Activated CD4-positive, alpha-beta T cell treated with anti-CD3 and anti-CD28 coated beads, Interleukin-10, Interleukin-2, amounts not matched to agents 100 ng/mL and 50 ng/mL, durations not matched to agents 16 hours and 8 hours (primary cell): ENCODE results near the gene OR4F17.
"Not testable (repeated sequence)": the region's sequence is repeated elsewhere in the genome, so short reads cannot be mapped to it uniquely, and the experiment has no call there.

ENCODE experiments used
- DNase-seq: peaks from one replicate; pipeline ENCODE4 v3.0.0-alpha.2; 2020

OR4F17 gene

DNA sequence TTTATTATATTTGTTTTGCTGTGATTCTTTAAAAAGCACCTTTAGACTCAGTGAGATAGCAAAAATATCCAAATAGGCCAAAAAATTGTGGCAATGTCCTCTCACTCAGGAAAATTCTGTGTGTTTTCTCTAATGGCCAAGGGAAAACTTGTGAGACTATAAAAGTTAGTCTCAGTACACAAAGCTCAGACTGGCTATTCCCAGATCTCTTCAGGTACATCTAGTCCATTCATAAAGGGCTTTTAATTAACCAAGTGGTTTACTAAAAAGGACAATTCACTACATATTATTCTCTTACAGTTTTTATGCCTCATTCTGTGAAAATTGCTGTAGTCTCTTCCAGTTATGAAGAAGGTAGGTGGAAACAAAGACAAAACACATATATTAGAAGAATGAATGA, at the start of gene OR4F17:
Gene OR4F17, plus strand, starts transcription at position 301 of the 400 bp plus-strand sequence. CDS start 3,575 bp downstream, outside the sequence.
- DNase-seq, result not testable (repeated sequence)

DNA sequence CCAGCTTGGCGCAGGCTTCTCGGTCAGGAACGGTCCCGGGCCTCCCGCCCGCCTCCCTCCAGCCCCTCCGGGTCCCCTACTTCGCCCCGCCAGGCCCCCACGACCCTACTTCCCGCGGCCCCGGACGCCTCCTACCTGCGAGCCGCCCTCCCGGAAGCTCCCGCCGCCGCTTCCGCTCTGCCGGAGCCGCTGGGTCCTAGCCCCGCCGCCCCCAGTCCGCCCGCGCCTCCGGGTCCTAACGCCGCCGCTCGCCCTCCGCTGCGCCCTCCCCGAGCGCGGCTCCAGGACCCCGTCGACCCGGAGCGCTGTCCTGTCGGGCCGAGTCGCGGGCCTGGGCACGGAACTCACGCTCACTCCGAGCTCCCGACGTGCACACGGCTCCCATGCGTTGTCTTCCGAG, 36.1 kb upstream of the OR4F17 start:
- DNase-seq, result peak; percentile 23

- not testable (repeated sequence) for DNase-seq
Measured at GRCh38 chr19:82864-83263, 24.0 kb upstream of the OR4F17 start.

GRCh38 chr19:83626-84025, 23.3 kb upstream of the OR4F17 start:
- DNase-seq, result not testable (repeated sequence)

DNA sequence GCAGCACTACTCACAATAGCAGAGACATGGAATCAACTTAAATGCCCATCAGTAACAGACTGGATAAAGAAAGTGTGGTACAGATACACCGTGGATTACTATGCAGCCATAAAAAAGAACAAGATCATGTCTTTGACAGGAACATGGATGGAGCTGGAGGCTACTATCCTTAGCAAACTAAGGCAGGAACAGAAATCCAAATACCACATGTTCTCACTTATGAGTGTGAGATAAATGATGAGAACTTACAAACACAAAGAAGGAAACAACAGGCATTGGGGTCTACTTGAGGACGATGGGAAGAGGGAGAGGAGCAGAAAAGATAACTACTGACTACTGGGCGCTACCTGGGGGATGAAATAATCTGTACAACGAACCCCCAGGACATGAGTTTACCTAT, 16.2 kb upstream of the OR4F17 start:
- not testable (repeated sequence) for DNase-seq

GRCh38 chr19:94794-95193, 12.1 kb upstream of the OR4F17 start:
- DNase-seq, result not testable (repeated sequence)

GRCh38 chr19:97647-98046, 9.3 kb upstream of the OR4F17 start:
- not testable (repeated sequence) for DNase-seq

GRCh38 chr19:120443-121140, 13.7 kb downstream of the OR4F17 start:
- DNase-seq, result not testable (repeated sequence)
